HG03457 (cell line): ENCODE data around the gene GNG4.
"Not testable (repeated sequence)": the region's sequence is repeated elsewhere in the genome, so short reads cannot be mapped to it uniquely, and the experiment has no call there.

Experiments
- ATAC-seq: cut with Tn5 transposase; IDR thresholded peaks from one replicate; pipeline ENCODE4 v1.9.1; 2021; ENCODE audit warnings: moderate number of reproducible peaks; ENCODE audit not compliant: unreplicated experiment

GNG4 gene

DNA sequence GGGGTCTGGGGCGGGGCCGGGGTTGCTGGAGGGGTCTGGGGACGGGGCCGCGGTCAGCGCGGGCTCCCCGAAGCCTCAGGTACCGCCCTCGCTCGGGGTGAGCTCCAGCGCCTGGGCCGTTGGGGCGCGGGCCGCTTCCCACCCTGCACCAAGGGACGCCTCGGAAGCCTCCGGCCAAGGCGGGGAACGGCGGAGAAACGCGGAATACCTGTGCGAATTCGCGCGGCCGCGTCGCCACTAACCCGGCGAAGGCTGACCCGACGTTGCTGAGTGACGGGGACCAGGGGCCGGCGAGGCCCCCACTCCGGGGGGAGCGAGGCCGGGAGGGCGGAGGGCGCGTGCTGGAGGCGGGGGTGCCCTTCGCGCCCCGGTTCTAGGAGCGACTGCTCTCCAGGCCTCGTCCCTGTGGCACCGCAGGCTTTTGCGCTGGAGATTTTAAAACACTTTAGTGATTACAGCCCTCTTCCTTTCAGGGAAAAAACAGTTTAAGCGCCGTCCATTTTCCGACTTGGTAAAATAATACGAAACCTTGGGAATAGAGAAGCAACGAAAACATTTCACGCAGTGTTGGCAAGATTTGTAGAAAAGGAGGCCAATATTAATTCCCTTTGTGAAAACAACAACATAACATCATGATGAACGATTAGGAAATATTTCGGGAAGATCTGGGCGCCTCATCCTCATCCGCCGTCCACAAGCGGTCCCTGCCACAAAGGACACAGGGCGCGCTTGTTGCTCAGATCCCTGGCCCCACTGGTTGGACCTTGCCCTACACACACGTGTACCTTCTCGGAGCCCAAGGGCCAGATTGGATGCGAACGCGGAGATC, 971 bp upstream of the GNG4 start:
- no peak for ATAC-seq

DNA sequence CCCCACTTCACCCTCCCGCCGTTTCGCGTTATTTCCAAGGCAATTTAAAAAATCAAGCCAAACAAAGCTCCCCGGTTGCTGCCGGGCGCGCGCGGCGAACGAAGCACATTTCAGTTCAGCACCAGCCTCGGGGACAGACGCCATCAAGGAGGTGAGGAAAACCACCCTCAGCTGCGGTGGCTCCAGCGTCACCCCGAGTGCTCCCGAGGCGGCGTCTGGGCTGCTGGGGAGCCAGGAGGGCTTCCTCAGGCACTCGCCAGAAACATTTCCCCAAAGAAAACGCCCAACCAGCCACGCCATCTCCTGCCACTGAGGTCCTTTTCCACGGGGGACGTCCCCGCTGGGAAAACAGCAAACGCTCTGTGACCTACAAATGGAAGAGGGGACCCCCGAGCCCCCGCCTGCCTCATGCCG, 623 bp downstream of the GNG4 start:
- no peak for ATAC-seq

DNA sequence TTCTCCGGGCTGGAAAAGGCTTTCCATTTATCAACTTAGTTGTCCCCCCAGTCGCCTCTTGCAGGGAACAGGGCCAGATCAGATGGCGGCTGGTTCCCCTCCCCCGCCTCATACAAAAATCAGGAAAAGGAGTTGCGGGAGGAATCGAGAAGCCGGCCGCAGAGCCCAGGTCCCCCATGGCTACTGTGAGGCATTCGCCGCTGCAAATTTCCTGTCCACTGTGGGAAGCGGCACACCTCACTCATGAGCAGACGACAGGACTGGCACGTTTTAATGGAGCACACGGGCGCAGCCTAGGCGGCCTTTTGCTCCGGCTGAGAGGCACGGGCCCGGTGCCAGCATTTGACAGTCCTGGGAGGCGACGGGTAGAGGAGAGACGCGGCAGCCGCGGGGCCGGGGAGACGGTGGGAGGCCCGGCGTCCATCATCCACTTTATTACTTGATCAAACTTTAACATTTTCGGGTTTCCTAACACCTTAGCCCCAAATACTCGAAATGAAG, 1.1 kb downstream of the GNG4 start:
- ATAC-seq = no peak

DNA sequence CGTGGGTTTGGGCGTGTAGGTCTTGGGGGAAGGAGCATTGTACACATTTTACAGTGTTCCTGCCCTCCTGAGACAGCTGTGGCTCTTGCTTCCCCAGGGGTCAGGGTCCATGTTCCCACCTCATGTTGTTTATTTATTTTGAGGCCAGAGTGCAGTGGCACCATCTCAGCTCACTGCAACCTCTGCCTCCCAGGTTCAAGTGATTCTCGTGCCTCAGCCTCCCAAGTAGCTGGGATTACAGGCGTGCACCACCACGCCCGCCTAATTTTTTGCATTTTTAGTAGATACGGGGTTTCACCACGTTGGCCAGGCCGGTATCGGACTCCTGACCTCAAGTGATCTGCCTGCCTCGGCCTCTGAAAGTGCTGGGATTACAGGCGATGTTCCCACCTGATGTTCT, 2.0 kb downstream of the GNG4 start:
- not testable (repeated sequence) for ATAC-seq

DNA sequence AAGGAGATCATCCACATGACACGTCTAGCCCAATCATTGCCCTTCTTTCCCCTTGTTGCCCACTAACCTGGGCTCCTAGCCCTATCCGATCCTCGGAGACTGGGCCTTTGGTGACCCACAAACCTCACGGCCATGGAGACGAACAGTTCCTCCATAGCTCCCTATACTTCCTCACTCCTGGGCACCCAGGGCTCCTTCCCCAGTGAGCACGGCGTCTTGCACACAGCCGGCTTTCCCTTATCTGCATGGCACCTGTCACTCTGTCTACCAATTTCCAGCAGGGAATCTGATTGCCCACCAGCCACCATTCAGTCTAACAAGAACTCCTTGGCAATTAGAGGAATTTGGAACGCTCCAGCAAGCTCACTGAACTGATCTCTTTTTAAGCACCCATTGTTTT, 3.1 kb downstream of the GNG4 start:
- ATAC-seq = no peak

DNA sequence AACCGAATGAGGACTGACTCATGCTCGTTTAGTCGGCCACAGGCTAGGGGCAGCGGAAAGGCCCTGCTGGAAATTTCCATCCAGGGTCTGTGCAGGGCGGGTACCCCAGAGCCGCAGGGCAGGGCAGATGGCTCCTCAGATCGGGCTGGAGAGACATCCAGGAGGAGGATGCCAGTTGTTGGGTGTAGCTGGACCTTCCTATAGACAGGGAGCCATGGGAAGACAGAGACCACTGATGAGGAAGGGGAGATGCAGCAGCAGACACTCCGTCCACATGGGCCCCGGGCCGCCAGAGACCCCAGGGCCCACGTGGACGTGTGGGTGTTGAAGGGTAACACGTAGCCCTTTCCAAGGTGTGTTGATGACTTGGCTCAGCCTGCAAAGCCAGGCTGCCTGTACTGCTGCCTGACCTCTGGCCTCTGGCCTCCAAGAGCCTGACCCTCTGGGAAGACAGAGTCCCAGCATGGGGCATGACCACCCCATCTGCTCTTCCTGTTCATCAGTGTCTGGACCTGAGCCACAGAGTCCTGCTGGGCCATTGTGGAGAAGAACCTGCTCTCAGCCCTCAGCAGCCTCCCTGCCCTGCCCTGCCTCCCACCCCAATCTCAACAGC, 4.8 kb downstream of the GNG4 start:
- no peak for ATAC-seq

DNA sequence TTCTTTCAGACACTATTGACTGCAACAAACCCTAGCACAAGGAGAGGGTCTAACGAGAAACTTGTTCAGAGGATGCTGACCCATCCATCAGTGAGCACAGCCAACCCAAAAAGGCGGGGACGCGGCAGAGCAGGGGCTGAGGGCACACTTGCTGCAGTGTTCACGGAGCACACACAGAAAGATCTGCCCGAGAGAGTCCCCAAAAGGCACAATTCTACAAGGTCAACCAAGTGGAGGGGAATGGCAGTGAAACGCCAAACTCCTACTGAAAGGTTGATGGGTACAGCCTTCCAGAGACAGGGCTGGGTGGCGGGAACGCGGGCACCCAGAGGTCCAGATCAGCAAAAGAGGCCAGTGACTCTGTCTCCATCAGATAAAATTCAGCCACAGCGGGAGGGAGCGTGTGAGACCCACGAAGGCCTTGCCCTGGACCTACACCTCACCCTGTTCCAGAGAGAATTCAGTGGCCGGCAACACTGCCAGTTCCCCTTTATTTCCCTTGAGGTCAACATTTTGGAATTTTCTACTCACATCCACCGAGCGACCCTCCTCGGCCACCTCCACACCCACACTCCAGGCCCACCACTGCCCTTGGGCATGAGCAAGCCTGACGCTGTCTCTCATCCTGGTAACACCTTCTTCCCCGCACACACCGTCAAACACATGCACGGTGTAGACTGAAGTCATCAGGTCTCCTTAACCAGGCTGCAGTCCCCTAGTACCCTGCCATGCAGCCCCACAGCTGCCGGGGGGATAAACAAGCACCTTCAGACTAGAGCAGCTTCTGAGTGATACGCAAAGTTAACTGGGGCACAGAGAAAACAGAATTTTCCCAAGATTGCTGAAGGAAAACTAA, 5.5 kb downstream of the GNG4 start:
- no peak for ATAC-seq

DNA sequence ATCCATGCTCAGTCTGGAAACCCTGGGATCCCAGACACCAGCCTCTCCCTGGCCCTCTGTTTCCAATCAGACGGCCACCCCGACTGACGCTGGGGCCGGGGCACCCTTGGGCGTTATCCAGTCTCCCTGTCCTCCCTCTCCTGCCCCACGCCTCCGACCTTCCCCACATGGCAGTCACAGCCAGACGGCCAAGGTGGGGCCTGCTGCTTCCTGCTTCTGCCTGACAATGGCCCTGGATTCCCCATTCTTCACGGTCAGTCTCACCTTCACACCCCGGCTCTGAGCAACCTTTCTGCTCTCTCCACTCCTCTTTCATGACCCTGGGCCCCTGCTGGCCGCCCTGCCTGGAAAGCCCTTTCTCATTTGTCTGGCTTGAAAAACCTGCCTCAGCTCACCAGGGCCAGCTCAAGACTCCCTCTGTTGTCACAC, 6.6 kb downstream of the GNG4 start:
- no peak for ATAC-seq

DNA sequence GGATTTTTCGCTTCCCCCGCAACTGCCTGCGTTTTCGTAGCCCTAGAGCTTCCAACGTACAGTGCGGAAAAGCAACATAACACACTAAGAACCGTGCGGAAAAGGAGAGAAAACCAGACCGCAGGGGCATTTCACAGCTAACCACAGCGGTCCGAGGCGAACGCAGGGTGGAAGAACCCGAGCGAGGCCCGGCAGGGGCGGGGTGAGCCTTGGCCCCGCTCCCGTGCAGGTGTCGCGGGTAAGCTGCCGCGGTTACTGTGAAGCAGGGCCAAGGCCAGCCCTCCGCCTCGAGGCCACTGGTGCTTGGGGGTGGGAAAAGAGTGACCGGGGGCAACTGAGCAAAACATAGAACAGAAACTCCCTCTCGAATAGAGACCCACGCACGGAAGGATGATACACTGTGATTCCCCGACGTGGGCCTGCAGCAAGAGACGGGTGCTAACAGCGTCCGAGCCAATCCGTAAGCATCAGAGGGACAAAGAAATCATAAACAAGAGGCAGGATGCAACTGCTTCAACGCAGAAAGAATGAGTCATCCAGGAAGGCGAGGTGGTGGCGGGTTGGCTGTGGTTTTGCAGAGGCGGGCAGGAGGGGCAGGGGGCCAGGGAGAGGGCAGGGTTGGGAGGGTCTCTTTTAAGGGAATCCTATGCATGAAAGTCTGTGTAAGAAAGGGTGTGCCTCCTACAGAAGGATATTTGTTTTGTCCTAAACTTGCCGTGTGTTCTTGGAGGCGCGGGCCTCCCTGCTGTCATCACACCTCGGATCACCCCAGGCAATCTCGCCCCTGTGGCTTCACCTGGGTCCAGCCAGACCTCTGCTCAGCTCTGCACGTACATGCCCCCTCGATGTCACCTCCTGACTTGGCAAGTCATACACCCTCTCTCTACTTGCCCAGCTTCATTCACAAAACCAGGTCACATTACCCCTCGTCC, 7.3 kb downstream of the GNG4 start:
- peak; percentile 55 for ATAC-seq

DNA sequence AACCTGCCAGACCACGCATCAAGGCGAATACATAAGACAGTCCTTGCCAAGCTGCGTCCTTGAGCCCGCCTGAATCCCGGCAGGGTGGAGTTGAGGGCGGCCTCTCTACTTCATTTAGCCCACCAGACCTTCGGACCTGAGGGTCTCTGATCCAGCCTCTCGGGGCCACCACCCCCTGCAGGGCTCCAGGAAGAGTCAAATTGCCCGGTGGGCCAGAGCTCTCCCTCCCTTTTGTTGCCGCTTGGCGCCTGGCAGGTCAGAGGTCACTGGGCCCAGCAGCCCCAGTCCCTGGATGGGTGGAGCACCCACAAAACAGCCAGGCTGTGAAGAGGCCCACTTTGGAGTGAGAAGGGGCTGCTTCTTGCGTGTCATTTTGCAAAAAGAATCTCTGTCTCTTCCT, 9.0 kb downstream of the GNG4 start:
- ATAC-seq = no peak

DNA sequence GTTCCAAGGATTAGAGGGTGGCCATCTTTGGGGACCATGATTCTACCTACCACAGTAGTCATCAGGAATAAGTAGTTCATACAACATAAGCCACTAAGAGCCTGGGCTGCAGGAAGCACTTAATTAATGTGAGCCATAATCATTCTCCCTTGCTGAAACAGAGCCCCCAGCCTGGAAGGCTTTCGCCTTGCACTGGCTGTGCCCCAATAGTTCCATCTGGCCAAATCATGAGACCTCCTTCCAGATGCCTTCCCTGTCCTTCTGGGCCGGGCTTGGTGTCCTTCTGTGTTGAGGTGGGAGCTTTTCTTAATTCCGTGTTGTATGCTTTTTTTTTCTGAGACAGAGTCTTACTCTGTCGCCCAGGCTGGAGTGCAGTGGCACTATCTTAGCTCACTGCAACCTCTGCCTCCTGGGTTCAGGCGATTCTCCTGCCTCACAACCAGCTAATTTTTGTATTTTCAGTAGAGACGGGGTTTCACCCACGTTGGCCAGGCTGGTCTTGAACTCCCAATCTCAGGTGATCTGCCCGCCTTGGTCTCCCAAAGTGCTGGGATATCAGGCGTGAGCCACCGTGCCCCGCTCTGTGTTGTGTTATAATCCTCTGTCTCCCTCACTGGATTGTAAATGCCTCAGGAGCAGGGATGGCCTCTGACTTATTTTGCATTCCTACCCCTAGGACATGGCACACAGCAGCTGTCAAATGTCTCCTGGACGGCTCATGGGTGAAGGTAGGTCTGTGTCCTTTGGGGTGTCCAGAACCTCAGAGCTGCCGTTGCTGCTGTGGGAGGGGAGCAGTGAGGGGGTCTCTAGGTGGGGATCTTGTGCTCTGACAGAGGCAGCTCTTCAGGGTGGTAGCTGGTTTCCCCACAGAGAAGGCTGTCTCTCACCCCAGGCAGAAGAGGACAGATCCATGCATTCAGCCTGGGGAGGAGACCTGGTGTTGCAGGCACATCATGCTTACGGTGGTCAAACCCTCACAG, 10.1 kb downstream of the GNG4 start:
- ATAC-seq = no peak

DNA sequence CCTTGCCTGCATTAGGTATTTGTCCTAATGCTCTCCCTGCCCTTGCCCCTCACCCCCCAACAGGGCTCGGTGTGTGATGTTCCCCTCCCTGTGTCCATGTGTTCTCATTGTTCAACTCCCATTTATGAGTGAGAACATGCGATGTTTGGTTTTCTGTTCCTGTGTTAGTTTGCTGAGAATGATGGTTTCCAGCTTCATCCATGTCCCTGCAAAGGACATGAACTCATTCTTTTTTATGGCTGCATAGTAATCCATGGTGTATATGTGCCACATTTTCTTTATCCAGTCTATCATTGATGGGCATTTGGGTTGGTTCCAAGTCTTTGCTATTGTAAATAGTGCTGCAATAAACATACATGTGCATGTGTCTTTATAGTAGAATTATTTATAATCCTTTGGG, 11.0 kb downstream of the GNG4 start:
- ATAC-seq = not testable (repeated sequence)

DNA sequence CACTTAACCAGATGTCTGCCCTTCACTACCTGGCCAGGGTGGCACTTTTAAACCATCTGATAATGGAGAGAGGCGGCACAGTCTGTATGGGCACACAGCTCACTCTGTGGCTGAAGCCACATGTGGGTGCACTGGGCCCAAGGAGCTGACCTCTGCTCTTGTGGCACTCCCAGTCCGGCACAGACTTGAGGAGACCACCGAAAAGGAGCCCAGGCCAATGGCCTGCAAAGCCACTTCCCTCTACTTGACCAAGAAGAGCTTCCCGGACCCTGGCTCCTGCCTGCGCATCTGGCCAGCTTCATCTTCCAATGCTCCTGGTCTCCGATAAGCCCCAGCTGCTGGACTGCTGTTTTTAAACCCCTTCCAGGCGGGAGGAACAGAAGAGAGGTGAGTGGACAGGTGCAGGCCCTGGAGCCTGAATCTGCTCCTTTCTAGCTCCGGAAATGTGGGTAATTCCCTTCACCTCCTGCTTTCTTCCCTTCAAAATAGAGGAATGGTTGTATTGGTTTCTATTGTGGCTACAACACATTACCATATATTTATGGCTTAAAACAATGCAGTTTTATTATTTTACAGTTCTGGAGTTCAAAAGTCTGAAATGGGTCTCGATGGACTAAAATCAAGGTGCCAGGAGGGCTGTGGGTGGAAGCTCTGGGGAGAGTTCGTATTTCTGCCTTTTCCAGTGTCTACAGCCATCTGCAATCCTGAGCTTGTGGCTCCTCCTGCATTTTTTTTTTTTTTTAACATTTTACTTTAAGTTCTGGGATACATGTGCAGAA, 11.6 kb downstream of the GNG4 start:
- ATAC-seq = no peak

DNA sequence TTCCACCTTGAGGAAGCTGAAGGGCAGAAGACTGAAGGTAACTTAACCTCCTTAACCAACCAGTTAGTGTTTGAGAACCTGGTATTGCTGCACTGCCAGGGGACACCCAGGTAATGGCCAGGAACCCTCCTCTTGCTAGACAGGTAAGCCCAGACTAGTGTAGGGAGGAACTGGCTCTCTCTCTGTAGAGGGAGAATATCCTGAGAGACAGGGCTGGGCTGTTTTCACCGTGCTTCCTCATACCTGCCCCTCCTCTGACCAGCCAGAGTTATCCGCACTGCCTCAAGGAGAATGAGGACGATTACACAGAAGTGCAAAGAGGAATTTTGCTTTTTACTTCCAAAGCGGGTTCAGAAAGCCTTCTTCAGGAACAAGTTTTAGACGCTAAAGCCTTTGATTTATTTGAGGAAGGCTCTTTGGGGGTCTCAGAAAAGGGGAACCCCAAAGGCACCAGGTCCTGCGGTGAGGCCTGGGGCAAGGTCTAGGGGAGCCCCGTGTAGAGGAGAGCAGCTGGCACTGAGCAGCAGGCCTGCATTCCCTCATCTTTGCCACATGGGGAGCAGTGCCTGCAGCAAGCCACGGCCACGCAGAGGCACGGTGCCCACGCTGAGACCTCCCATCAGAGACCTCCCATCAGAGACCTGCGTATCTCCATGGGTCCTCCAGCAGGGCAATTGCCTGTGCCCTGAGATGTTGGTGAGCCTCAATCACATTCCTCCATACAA, 13.5 kb downstream of the GNG4 start:
- no peak for ATAC-seq

DNA sequence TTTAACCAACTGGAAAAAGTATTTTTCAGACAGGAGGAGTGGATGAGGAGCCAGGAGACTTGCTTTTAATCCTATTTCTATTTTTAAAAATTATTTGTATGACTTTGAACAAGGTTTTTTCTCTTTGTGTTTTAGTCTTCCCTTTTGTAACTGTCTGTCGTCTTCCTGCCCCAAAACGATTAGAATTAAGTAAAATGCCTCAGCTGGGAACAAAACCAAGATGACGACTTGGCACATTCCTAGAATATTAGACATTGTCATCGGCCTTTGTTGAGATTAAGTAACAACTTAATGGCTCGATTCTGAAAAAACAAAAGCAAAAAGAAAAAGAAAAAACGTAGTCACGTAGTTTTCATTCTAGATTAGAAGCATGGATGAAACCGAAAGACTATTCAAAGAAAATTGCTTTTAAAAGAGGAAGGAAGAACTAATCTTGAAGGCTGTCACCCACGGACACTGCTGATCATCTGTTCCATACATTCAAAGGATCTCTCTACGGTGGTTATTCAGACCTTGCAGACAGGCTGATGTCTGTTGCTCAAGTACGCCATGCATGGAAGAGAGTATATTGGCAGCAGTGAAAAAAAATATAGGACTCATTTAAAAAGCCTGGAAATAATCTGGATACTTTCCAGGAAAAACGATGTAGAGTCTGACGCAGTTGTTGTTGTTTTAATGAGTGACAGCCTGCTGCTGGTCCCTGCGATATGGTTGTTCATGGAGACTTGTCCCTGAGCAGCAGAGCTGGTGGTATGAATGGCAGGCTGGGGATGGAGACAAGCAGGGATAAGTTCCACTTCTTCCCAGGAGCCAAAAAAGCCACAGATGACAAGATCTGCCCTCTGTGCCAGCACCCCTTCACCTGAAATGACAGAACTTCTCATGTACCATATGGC, 16.8 kb downstream of the GNG4 start:
- no peak for ATAC-seq

DNA sequence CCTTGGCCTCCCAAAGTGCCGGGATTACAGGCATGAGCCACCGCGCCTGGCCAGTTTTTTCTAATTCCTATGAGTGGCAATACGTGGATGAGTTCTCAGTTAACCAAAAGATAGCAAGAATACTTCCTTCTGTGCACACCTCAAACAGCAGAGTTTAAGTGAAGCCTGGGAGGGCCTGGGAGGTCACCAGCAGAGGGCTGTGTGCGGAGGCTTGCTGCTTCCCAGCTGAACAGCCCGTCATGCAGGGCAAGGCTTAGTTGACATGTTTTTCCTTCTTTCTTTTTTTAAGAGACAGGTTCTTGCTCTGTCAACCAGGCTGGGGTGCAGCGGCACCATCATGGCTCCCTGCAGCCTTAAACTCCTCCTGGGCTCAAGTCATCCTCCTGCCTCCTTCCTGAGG, 17.8 kb downstream of the GNG4 start:
- ATAC-seq = no peak
